Gastrocnemius medialis (tissue), 4 donors: Measurements from ENCODE around the gene MYO1B. TPM values are rescaled to one million over a fixed set of nuclear protein-coding genes. Genes with fewer than 3 reads are reported as not detected.
A peak's percentile ranks its signal among the peaks of the same experiment; 100 is the strongest.

Experiments used
- ATAC-seq, 2 donors: fragments of 150-250 bp; one replicate each; pipeline ENCODE4 v1.9.1; 2016
- DNase-seq, 2 donors: peaks; one replicate each; pipeline ENCODE4 v3.0.0-alpha.2; 2019
- H3K27ac ChIP-seq, 4 donors: fragments of 200-600 bp; sonication (generic); 1 replicate in 1 of 4; 2 replicates in 3 of 4; pipeline ENCODE4 v1.5.1; 2016 to 2018; ENCODE audit warnings: mild to moderate bottlenecking in 2 of 4, moderate library complexity in 1 of 4
- H3K27me3 ChIP-seq, 3 donors: fragments of 200-600 bp; sonication (generic) in 2 of 3; 1 replicate in 1 of 3; 2 replicates in 2 of 3; pipeline versions ENCODE4 v1.5.1 to v1.6.0; 2016 to 2019; ENCODE audit warnings: mild to moderate bottlenecking in 1 of 3, moderate library complexity in 1 of 3
- H3K36me3 ChIP-seq, 2 donors: fragments of 200-600 bp; sonication (generic) in 1 of 2; one replicate each; pipeline ENCODE4 v1.5.1; 2017 to 2018
- H3K4me1 ChIP-seq, 2 donors: fragments of 200-600 bp; sonication (generic) in 1 of 2; one replicate each; pipeline ENCODE4 v1.5.1; 2016 to 2017; ENCODE audit warnings: mild to moderate bottlenecking in 2 of 2
- H3K4me3 ChIP-seq, 4 donors: fragments of 200-600 bp; sonication (generic) in 3 of 4; 1 replicate in 1 of 4; 2 replicates in 3 of 4; pipeline ENCODE4 v1.5.1; 2016 to 2019; ENCODE audit warnings: mild to moderate bottlenecking in 2 of 4
- H3K9me3 ChIP-seq, 3 donors: fragments of 200-600 bp; sonication (generic) in 2 of 3; 1 replicate in 1 of 3; 2 replicates in 2 of 3; pipeline ENCODE4 v1.5.1; 2016 to 2019
- POLR2A ChIP-seq, 2 donors: fragments of 450-650 bp; IDR thresholded peaks; one replicate each; pipeline ENCODE4 v1.6.1; 2017; ENCODE audit warnings: antibody characterized with exemption in 2 of 2, mild to moderate bottlenecking in 2 of 2, moderate library complexity in 2 of 2
- in situ Hi-C, 4 donors: fragments of 200-750 bp; cut with MboI; loops; one replicate each; pipeline versions ENCODE4 v1.15.0 to v1.8.0; 2017; ENCODE audit warnings: low sequenced_read_pairs in 4 of 4
- intact Hi-C: fragments of 100-400 bp; cut with DNase I; formaldehyde crosslinking; loops from one replicate; pipeline ENCODE4 v1.15.1; 2023; ENCODE audit warnings: low total_unique reads
- total RNA-seq, 4 donors: library from RNA; depleted of rRNA; stranded (reverse); fragments of >200 nt; gene quantifications; one replicate each; pipeline versions ENCODE4 v1.1.0 to v1.2.3, GENCODE V29; 2016
- TF ChIP-seq, protein P1 (sequence below), 5 experiments: fragments of 450-650 bp in 3 of 5; fragments of 200-600 bp in 2 of 5; sonication (generic) in 2 of 5; IDR thresholded peaks in 4 of 5; conservative IDR thresholded peaks in 1 of 5; 1 replicate in 4 of 5; 2 replicates in 1 of 5; pipeline ENCODE4 v1.5.1; 2016 to 2019; ENCODE audit warnings: antibody characterized with exemption in 5 of 5, mild to moderate bottlenecking in 3 of 5, moderate library complexity in 3 of 5

The MYO1B gene
- total RNA-seq, 4 donors from 2014 or later = 7.0 to 10.8 (median 10.0) TPM

DNA sequence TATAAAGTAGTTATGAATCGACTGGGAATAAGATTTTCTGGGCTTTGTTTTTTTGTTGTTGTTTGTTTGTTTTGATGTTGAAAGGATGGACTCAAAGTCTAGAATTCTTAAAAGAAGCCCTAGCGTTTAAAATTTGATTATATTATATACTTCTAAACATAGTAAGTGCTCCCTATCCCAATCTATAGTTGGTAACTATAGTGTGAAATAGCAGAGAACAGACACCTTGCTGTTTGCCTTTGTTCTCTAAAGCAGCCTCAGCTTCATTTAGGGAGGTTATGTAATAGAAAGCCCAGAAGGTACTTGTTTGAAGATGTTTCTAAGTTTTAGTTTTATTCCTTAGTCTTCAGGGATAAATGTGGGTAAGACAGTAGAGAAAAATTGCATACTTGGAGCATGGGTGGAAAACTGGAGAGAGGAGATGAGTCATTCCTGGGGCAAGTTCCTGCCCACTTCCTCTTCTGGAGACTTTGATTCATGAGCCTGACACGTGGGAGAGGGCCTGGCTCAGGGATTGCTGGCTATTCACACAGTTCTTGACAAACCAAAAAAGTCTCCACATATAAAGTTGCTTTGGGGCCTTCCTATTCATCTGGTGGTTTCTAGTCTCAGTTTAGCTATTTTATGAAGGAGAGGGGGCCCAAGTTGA lies 131.9 kb downstream of the MYO1B start:
- ATAC-seq = peak; percentile 77 to 85
- DNase-seq = peak; percentile 14 to 50
- in situ Hi-C loops (no loop called here), intact Hi-C loops (no loop called here)
- Histone ChIP-seq H3K4me3 (no peak overlapping the region), H3K27ac (no peak overlapping the region), H3K4me1 (peaks cover 7 to 9% of the 10 kb centered on the region in 2 donors), H3K9me3 (no peaks in the 10 kb centered on the region), H3K27me3 (no peaks in the 10 kb centered on the region), H3K36me3 (no peaks in the 10 kb centered on the region)
- TF ChIP-seq POLR2A (IDR thresholded peaks at IDR 0.05) = no peak
- TF ChIP-seq, protein P1, sequence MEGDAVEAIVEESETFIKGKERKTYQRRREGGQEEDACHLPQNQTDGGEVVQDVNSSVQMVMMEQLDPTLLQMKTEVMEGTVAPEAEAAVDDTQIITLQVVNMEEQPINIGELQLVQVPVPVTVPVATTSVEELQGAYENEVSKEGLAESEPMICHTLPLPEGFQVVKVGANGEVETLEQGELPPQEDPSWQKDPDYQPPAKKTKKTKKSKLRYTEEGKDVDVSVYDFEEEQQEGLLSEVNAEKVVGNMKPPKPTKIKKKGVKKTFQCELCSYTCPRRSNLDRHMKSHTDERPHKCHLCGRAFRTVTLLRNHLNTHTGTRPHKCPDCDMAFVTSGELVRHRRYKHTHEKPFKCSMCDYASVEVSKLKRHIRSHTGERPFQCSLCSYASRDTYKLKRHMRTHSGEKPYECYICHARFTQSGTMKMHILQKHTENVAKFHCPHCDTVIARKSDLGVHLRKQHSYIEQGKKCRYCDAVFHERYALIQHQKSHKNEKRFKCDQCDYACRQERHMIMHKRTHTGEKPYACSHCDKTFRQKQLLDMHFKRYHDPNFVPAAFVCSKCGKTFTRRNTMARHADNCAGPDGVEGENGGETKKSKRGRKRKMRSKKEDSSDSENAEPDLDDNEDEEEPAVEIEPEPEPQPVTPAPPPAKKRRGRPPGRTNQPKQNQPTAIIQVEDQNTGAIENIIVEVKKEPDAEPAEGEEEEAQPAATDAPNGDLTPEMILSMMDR (IDR thresholded peaks at IDR 0.05 in 4 of 5, conservative IDR thresholded peaks at IDR 0.05 in 1 of 5) = no peak

DNA sequence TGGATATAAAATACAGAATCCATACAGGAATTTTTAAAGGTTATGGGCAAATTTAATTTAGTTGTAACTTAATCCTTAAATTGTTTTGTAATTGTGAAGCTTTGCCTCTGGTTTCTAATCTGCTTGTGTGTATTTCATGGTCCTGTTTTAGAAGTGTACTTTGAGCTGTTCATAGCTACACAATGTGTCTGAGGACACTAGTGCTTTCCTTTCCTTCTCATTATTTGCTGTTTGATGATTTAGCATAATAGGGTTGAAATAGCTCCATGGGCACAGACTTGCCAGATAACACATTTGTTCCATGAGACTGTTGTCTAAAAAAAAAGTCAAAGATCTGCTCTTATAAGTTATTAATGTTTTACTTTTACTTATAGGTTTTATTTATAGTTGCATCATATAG lies 134.2 kb downstream of the MYO1B start:
- Histone ChIP-seq H3K36me3 (no peaks in the 10 kb centered on the region), H3K4me1 (peaks cover 7 to 9% of the 10 kb centered on the region in 2 donors), H3K4me3 (no peak overlapping the region), H3K27ac (no peak overlapping the region), H3K9me3 (no peaks in the 10 kb centered on the region), H3K27me3 (no peaks in the 10 kb centered on the region)
- intact Hi-C loops (no loop called here), in situ Hi-C loops (no loop called here)
- no peak for TF ChIP-seq POLR2A (IDR thresholded peaks at IDR 0.05)
- TF ChIP-seq, protein P1 (IDR thresholded peaks at IDR 0.05 in 4 of 5, conservative IDR thresholded peaks at IDR 0.05 in 1 of 5) = no peak
- DNase-seq (no peak), ATAC-seq (no peak)

DNA sequence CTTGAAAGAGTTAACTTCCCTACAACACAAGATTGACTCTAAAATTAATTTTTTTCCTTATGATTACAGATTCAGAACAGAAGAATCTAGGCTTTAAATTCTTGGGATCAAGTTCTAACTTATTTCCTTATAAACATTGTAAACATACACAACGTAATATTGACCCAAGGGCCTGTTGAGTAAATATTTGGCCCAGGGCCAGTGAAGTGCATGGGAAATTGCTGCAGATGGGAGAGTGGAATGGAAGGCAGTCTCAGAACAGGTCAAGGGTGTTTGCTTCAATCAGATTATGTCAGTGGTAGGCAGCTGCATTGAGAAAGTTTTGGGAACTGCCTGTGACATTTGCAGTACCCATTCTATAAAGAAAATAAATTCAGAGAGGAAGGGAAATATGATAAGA lies 137.6 kb downstream of the MYO1B start:
- Histone ChIP-seq H3K4me3 (no peak overlapping the region), H3K36me3 (no peaks in the 10 kb centered on the region), H3K27ac (peak overlapping the region in 1 of 4 donors; percentile 2), H3K4me1 (peaks cover 0 to 6% of the 10 kb centered on the region in 2 donors), H3K27me3 (no peaks in the 10 kb centered on the region), H3K9me3 (no peaks in the 10 kb centered on the region)
- TF ChIP-seq POLR2A (IDR thresholded peaks at IDR 0.05) = no peak
- TF ChIP-seq, protein P1 (IDR thresholded peaks at IDR 0.05 in 4 of 5, conservative IDR thresholded peaks at IDR 0.05 in 1 of 5) = no peak
- ATAC-seq (no peak), DNase-seq (no peak)
- intact Hi-C loops (no loop called here), in situ Hi-C loops (no loop called here)

DNA sequence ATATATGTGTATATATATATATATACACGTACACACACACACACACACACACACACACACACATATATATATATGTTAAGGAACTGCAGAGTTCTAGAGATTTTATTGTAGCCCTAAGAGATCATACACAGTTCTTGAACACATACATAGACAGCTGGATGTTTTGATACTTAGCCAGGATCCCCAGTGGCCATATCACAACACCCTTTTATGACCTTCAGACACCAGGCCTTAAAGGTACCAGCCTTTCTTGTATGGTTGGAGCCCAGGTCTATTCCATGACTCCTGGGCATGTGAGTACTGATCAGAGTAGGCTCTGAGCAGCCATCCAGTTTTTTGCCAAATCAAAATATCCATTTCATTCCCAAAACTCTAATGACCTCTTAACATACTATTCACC lies 138.3 kb downstream of the MYO1B start:
- Histone ChIP-seq H3K4me1 (peaks cover 0 to 4% of the 10 kb centered on the region in 2 donors), H3K27ac (no peak overlapping the region), H3K36me3 (no peaks in the 10 kb centered on the region), H3K9me3 (no peaks in the 10 kb centered on the region), H3K4me3 (no peak overlapping the region), H3K27me3 (no peaks in the 10 kb centered on the region)
- TF ChIP-seq, protein P1 (IDR thresholded peaks at IDR 0.05 in 4 of 5, conservative IDR thresholded peaks at IDR 0.05 in 1 of 5) = no peak
- no peak for TF ChIP-seq POLR2A (IDR thresholded peaks at IDR 0.05)
- intact Hi-C loops = no loop called here
- ATAC-seq = no peak
- in situ Hi-C loops = no loop called here
- no peak for DNase-seq

DNA sequence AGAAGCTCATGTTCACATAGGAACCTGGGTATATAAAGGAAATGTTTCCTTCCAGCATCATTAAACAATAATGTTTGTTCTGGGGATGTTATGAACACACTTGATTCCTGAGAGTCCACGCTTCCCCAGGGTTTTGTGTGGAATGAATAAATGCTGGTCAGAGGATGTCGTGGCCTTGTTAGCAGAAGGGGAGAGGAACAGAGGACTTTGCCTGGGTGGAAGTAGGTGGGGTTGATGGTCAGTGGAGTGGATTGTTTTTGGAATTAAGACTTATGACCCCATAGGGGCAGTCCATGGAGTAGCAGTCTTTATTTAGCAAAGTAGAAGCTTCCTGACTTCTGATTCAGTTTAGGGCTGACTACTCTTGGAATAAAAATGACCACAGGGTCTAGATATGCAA lies 139.6 kb downstream of the MYO1B start:
- TF ChIP-seq POLR2A (IDR thresholded peaks at IDR 0.05) = no peak
- TF ChIP-seq, protein P1 (IDR thresholded peaks at IDR 0.05 in 4 of 5, conservative IDR thresholded peaks at IDR 0.05 in 1 of 5) = no peak
- no peaks in the 10 kb centered on the region for H3K27me3 ChIP-seq
- H3K27ac ChIP-seq = peak overlapping the region in 2 of 4 donors; percentile 8 to 12
- no peaks in the 10 kb centered on the region for H3K36me3 ChIP-seq
- peaks cover 0 to 4% of the 10 kb centered on the region in 2 donors for H3K4me1 ChIP-seq
- ATAC-seq = no peak
- no peaks in the 10 kb centered on the region for H3K9me3 ChIP-seq
- intact Hi-C loops (no loop called here), in situ Hi-C loops (no loop called here)
- DNase-seq = no peak
- H3K4me3 ChIP-seq = no peak overlapping the region
